ENCODE results near the gene TBR1.

DNA sequence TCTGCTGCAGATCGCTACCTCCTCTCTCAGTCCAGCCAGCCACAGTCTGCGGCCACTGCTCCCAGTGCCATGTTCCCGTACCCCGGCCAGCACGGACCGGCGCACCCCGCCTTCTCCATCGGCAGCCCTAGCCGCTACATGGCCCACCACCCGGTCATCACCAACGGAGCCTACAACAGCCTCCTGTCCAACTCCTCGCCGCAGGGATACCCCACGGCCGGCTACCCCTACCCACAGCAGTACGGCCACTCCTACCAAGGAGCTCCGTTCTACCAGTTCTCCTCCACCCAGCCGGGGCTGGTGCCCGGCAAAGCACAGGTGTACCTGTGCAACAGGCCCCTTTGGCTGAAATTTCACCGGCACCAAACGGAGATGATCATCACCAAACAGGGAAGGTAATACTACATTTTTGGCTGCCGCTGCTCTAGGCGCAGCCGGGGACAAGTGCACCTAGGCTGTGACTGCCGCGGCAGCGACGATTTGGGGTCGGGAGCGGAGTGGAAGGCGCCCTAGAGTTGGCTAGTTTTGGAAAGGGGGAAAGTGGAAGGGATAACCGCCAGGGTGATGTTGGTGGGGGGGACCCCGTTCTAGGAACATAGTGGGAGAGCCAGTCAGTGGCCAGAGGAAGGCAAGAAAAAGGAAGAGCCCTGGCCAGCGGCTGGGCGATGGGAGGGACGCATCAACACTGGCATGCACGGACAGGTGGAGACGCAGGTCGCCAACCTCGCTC, 776 bp downstream of the TBR1 start:
- TF ChIP-seq, protein P1, sequence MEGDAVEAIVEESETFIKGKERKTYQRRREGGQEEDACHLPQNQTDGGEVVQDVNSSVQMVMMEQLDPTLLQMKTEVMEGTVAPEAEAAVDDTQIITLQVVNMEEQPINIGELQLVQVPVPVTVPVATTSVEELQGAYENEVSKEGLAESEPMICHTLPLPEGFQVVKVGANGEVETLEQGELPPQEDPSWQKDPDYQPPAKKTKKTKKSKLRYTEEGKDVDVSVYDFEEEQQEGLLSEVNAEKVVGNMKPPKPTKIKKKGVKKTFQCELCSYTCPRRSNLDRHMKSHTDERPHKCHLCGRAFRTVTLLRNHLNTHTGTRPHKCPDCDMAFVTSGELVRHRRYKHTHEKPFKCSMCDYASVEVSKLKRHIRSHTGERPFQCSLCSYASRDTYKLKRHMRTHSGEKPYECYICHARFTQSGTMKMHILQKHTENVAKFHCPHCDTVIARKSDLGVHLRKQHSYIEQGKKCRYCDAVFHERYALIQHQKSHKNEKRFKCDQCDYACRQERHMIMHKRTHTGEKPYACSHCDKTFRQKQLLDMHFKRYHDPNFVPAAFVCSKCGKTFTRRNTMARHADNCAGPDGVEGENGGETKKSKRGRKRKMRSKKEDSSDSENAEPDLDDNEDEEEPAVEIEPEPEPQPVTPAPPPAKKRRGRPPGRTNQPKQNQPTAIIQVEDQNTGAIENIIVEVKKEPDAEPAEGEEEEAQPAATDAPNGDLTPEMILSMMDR (IDR thresholded peaks at IDR 0.05): no peak
- TF ChIP-seq POLR2A (IDR thresholded peaks at IDR 0.05): no peak

Measured in Peyer's patch (tissue), 4 donors.